Stomach (tissue), 19 donors: ENCODE data around the gene SH3RF3. TPM values are rescaled to one million over a fixed set of nuclear protein-coding genes. Genes with fewer than 3 reads are reported as not detected.

Experiments
- DNase-seq, 2 donors: peaks; one replicate each; pipeline versions ENCODE4 v3.0.0 to v3.0.0-alpha.2; 2013 to 2019
- H3K27ac ChIP-seq, 5 donors: fragments of 200-600 bp in 4 of 5; sonication (generic) in 4 of 5; one replicate each; pipeline ENCODE4 v1.5.1; 2013 to 2019; ENCODE audit warnings: mild to moderate bottlenecking in 1 of 5, moderate library complexity in 1 of 5
- H3K27me3 ChIP-seq, 3 donors: fragments of 200-600 bp; sonication (generic); one replicate each; pipeline ENCODE4 v1.5.1; 2017 to 2019; ENCODE audit warnings: mixed run types in 1 of 3
- H3K36me3 ChIP-seq, 4 donors: fragments of 200-600 bp; sonication (generic); 1 replicate in 3 of 4; 2 replicates in 1 of 4; pipeline ENCODE4 v1.5.1; 2016 to 2019
- H3K4me1 ChIP-seq, 4 donors: fragments of 200-600 bp; sonication (generic); one replicate each; pipeline ENCODE4 v1.5.1; 2016 to 2019
- H3K4me3 ChIP-seq, 4 donors: fragments of 200-600 bp; sonication (generic) in 3 of 4; one replicate each; pipeline ENCODE4 v1.5.1; 2016 to 2019; ENCODE audit warnings: mild to moderate bottlenecking in 1 of 4
- H3K9me3 ChIP-seq, 4 donors: fragments of 200-600 bp; sonication (generic); one replicate each; pipeline ENCODE4 v1.5.1; 2016 to 2019
- EP300 ChIP-seq: sonication (generic); formaldehyde crosslinking; IDR thresholded peaks from one replicate; pipeline ENCODE4 v1.6.1; 2017; ENCODE audit warnings: antibody characterized with exemption
- POLR2A ChIP-seq, 4 donors: fragments of 450-650 bp; IDR thresholded peaks; one replicate each; pipeline ENCODE4 v1.6.1; 2016; ENCODE audit warnings: antibody characterized with exemption in 4 of 4, control low read depth in 2 of 4, mild to moderate bottlenecking in 1 of 4, moderate library complexity in 1 of 4
- POLR2AphosphoS5 ChIP-seq, 3 donors: sonication (generic); formaldehyde crosslinking; IDR thresholded peaks; one replicate each; pipeline ENCODE4 v1.6.1; 2016; ENCODE audit warnings: antibody characterized with exemption in 3 of 3
- WGBS, 5 donors: extraction: QIAGEN DNeasy Blood & Tissue Kit in 3 of 5; methylation state at CpG; one replicate each; pipeline versions ENCODE4 v1.1.5 to v1.1.7; 2013 to 2018; 5-methylcytosine and 5-hydroxymethylcytosine counted together
- intact Hi-C: fragments of 100-400 bp; cut with DNase I; formaldehyde crosslinking; loops from one replicate; pipeline ENCODE4 v1.15.1; 2023; ENCODE audit warnings: low total_unique reads
- long read RNA-seq, 10 donors: transcript quantifications; one replicate each; lab custom pipeline, GENCODE V29; 2026
- polyA plus RNA-seq, 3 donors: library from polyadenylated mRNA; stranded (reverse); fragments of 200-250 nt; gene quantifications; one replicate each; pipeline ENCODE4 v1.2.3, GENCODE V29; 2013
- total RNA-seq, 5 donors: library from RNA; depleted of rRNA; stranded (reverse); fragments of >200 nt; gene quantifications; one replicate each; pipeline versions ENCODE4 v1.1.0 to v1.2.3, GENCODE V29; 2014 to 2016
- TF ChIP-seq, protein P1 (sequence below), 7 experiments: fragments of 450-650 bp in 4 of 7; fragments of 200-600 bp in 3 of 7; sonication (generic) in 3 of 7; IDR thresholded peaks; one replicate each; pipeline ENCODE4 v1.5.1; 2016 to 2019; ENCODE audit warnings: antibody characterized with exemption in 7 of 7, control low read depth in 2 of 7, mild to moderate bottlenecking in 1 of 7
- donor health status: healthy with polysubstance abuse.
- donor health status: Bipolar disorder and iron deficiency.
- donor health status: healthy.

The SH3RF3 gene
- 10 to 100 TPM in 1 of 5 donors, 1 to 10 TPM in 3, under 1 TPM in 1; 0.87 to 11.1 (median 5.0) TPM for total RNA-seq
- polyA plus RNA-seq = 1 to 10 TPM; 2.3 to 4.3 (median 2.4) TPM
- long read RNA-seq, donor 1 = 0 reads
- long read RNA-seq, donor 2 = 0 reads
- long read RNA-seq, donor 3 = 0 reads
- long read RNA-seq, donor 4 = 0 reads
- long read RNA-seq, donor 5, partial matches to known transcripts = 28 of 37 reads
- long read RNA-seq, donor 5, other reads (novel, unspliced or antisense) = 9 of 37 reads
- long read RNA-seq, donor 6 = 0 reads
- long read RNA-seq, donor 7 = 0 reads
- long read RNA-seq, donor 8 = 0 reads
- long read RNA-seq, donor 9 = 0 reads
- long read RNA-seq, donor 10 = 0 reads

DNA sequence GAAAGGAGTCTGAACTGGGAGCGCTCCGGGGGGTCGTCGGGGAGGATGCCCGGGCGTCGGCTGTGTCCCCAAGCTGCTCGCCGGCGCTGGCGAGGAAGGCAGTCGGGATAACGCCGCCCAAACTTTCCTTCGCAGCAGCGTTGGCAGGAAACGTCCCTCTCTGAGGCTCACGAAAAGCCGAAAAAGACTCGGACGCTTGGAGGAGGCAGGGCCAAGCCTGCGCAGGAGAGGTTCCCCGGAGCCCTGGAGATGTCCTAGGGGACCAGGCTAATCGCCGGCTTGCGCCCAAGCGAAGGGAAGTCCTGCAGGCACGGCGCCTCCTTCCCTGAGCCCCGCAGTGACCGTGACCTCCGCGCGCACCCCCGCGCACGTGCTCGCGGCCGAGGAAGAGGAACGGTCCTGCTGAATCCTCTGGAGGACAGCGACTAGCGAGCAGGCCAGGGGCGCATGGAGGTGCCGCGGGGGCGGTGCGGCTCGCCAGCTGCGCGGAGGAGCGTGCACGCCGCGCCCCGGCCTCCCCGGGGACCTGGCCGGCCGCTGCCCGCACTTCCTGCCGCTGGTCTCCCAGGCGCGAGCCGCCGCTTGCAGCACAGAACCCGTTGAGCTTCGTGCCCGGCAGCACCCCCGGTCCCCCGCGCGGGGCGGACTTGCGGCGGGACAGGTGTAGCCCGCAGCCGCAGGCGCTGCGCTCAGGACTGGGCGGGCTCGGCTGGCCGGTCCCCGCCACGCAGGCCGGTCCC, at the start of gene SH3RF3:
Gene SH3RF3 (plus strand): TSS at position 590 of the 740 bp plus-strand sequence.
- peaks cover 16 to 43% (median 25%) of the 10 kb centered on the region in 4 donors for H3K4me1 ChIP-seq
- no peaks in the 10 kb centered on the region for H3K9me3 ChIP-seq
- H3K27ac ChIP-seq = peak within 1 kb of the TSS; percentile 61 to 84 (median 81)
- TF ChIP-seq, protein P1, sequence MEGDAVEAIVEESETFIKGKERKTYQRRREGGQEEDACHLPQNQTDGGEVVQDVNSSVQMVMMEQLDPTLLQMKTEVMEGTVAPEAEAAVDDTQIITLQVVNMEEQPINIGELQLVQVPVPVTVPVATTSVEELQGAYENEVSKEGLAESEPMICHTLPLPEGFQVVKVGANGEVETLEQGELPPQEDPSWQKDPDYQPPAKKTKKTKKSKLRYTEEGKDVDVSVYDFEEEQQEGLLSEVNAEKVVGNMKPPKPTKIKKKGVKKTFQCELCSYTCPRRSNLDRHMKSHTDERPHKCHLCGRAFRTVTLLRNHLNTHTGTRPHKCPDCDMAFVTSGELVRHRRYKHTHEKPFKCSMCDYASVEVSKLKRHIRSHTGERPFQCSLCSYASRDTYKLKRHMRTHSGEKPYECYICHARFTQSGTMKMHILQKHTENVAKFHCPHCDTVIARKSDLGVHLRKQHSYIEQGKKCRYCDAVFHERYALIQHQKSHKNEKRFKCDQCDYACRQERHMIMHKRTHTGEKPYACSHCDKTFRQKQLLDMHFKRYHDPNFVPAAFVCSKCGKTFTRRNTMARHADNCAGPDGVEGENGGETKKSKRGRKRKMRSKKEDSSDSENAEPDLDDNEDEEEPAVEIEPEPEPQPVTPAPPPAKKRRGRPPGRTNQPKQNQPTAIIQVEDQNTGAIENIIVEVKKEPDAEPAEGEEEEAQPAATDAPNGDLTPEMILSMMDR (IDR thresholded peaks at IDR 0.05) = no peak
- TF ChIP-seq POLR2AphosphoS5 (IDR thresholded peaks at IDR 0.05) (peak in 1 of 3 donors; percentile 2), POLR2A (IDR thresholded peaks at IDR 0.05) (no peak), EP300 (no peak)
- no peaks in the 10 kb centered on the region for H3K36me3 ChIP-seq
- peak within 1 kb of the TSS; percentile 53 to 77 (median 62) for H3K4me3 ChIP-seq
- peaks cover 0 to 43% (median 25%) of the 10 kb centered on the region in 3 donors for H3K27me3 ChIP-seq
- DNase-seq = peak; percentile 44 to 65
- intact Hi-C loops = no loop called here
- WGBS, 5 donors = 0% methylated on average over 2 to 85 of the region's 85 CpGs

DNA sequence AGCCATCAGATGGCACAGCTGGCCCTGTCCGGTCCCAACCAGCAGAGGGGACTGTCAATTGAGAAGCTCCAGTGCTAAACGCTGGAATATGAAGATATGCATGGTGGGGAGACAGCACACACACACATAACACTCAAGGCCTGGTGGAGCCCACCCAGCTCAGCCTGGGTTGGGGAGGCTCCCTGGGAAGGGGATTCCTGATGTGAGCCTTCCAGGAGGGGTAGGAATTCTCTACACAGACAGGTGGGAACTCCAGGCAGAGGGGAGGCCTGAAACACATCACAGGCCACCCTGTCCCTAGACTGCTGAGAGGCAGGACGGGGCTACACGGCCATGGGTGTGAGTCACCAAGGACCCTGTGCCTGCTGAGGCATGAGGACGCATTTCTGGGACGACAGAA, 49.4 kb upstream of the SH3RF3 start:
- no peaks in the 10 kb centered on the region for H3K27me3 ChIP-seq
- no peak overlapping the region for H3K4me3 ChIP-seq
- H3K27ac ChIP-seq = no peak overlapping the region
- DNase-seq = no peak
- intact Hi-C loops = no loop called here
- no peaks in the 10 kb centered on the region for H3K4me1 ChIP-seq
- H3K36me3 ChIP-seq = no peaks in the 10 kb centered on the region
- no peak for TF ChIP-seq POLR2AphosphoS5 (IDR thresholded peaks at IDR 0.05)
- TF ChIP-seq POLR2A (IDR thresholded peaks at IDR 0.05) = no peak
- TF ChIP-seq EP300 = no peak
- TF ChIP-seq, protein P1 (IDR thresholded peaks at IDR 0.05) = no peak
- WGBS, 5 donors = 82 to 88% (median 84%) methylated on average over 6 of the region's 6 CpGs
- H3K9me3 ChIP-seq = no peaks in the 10 kb centered on the region

DNA sequence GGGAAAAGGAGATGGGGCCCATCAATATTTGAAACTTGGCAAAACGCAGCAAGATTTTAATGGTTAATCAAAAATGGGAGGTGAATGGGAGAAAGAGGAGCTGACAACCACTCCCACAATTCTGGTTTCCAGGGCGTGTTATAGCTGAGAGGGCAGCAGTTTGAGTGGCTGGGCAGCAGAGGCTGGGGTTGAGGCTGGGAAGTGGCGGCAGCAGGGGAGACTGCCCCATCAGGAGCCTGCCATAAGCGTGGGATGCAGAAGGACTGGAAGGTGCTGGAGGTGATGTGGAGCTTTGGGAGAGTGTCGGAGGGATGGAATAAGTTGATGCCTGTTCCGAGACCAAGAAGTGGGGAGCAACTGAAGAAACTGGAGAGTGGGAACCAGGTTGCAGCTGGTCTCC, 48.9 kb upstream of the SH3RF3 start:
- H3K9me3 ChIP-seq = no peaks in the 10 kb centered on the region
- intact Hi-C loops = no loop called here
- TF ChIP-seq POLR2AphosphoS5 (IDR thresholded peaks at IDR 0.05) = no peak
- TF ChIP-seq EP300 = no peak
- TF ChIP-seq, protein P1 (IDR thresholded peaks at IDR 0.05) = no peak
- no peak for TF ChIP-seq POLR2A (IDR thresholded peaks at IDR 0.05)
- no peaks in the 10 kb centered on the region for H3K36me3 ChIP-seq
- DNase-seq = no peak
- no peak overlapping the region for H3K27ac ChIP-seq
- H3K27me3 ChIP-seq = no peaks in the 10 kb centered on the region
- no peaks in the 10 kb centered on the region for H3K4me1 ChIP-seq
- no peak overlapping the region for H3K4me3 ChIP-seq
- WGBS, 5 donors = 76 to 81% (median 79%) methylated on average over 6 of the region's 6 CpGs

DNA sequence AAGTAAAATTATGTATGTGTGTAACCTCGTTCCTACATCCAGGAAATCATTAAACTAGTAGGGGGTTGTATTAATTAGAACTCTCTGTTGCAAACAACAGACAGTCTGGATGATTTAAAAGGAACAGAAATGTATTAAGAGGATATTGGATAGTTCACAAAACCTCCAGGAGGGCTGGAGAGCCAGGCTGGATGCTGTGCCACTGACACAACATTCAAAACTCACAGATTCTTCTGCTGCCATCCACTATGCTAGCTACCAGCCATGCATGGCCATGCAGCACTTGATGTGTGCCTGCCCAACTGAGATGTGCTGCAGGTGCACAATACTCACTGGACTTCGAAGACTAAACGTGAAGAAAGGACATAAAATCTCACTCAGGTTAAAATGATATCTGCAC, 48.2 kb upstream of the SH3RF3 start:
- DNase-seq = no peak
- H3K4me1 ChIP-seq = no peaks in the 10 kb centered on the region
- 61 to 71% (median 68%) methylated on average over 3 of the region's 3 CpGs for WGBS, 5 donors
- H3K27ac ChIP-seq = no peak overlapping the region
- H3K9me3 ChIP-seq = no peaks in the 10 kb centered on the region
- intact Hi-C loops = no loop called here
- TF ChIP-seq, protein P1 (IDR thresholded peaks at IDR 0.05) = no peak
- no peak for TF ChIP-seq POLR2A (IDR thresholded peaks at IDR 0.05)
- no peak for TF ChIP-seq POLR2AphosphoS5 (IDR thresholded peaks at IDR 0.05)
- TF ChIP-seq EP300 = no peak
- no peak overlapping the region for H3K4me3 ChIP-seq
- H3K27me3 ChIP-seq = no peaks in the 10 kb centered on the region
- no peaks in the 10 kb centered on the region for H3K36me3 ChIP-seq
